AG09319 (cell line): ENCODE data around the gene CEP192.
"Not testable (repeated sequence)": the region's sequence is repeated elsewhere in the genome, so short reads cannot be mapped to it uniquely, and the experiment has no call there.

ENCODE experiments used
- DNase-seq: peaks from one replicate; pipeline ENCODE4 v3.0.0-alpha.2; 2010; ENCODE audit warnings: low read depth; ENCODE audit errors: extremely low read depth
- CTCF ChIP-seq: IDR thresholded peaks from 2 replicates; pipeline ENCODE4 v1.5.1; 2011; ENCODE audit warnings: low read depth, mild to moderate bottlenecking, inconsistent platforms, low read length, moderate library complexity

Gene CEP192

GRCh38 chr18:13054336-13054735 is 63.2 kb downstream of the CEP192 start:
- no peak for TF ChIP-seq CTCF
- DNase-seq, result no peak

- DNase-seq, result no peak
- no peak for TF ChIP-seq CTCF
These were observed 70.5 kb downstream of the CEP192 start for GRCh38 chr18:13061630-13062189.

DNA sequence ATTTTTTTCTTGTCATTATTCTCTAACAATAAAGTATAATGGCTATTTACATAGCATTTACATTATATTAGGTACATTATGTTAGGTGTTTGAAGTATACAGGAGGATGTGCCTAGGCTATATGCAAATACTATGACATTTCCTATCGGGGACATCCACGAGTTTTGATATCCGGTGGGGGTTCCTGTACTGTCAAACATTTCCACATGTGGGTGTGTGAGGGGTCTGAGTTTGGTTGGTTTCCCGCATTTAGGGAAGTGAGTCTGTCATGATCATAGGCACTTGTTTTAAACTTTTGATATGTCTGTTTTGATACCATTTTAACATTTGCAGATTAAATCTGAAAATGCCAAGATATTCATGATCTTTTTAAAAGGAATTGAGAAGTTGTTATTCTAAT is 76.0 kb downstream of the CEP192 start:
- no peak for DNase-seq
- no peak for TF ChIP-seq CTCF

DNA sequence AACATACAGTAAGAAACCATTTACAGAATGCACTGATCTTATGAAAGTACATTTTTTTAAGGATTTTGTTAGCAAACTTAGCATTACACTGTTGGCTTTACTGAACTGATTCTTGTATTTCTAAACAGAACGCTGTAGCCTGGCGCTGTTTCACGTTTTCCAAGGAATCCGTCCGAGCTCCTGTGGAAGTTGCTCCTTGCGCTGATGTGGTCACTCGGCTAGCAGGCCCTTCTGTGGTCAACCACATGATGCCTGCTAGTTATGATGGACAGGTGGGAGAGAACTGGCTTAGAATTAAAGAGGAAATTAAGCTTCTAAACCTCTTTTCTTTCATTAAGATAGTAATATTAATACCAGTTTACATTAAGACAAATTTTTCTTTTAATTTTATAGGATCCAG is 76.8 kb downstream of the CEP192 start:
- no peak for TF ChIP-seq CTCF
- DNase-seq, result no peak

DNA sequence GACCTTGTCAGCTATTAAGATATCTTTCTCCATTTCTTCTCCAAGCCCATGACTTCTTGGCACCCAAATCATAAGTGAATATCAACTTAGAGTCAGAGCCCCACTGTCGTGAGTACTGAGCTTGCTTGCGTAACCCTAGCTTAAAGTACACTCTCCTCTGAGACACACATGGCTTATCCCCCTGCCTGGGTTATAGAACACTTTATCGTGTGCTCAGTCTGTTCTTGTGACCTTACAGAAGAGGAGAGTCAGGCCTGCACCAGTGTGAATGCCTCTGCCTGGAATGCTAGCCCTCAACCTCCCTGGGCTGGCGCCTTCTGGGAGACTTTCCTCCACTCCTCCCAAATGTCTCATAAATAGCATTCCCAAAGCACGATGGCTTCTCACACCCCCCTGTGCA is 79.3 kb downstream of the CEP192 start:
- no peak for TF ChIP-seq CTCF
- no peak for DNase-seq

- DNase-seq, result no peak
- TF ChIP-seq CTCF, result no peak
These were observed 85.7 kb downstream of the CEP192 start for GRCh38 chr18:13076886-13077285.

- TF ChIP-seq CTCF, result no peak
- DNase-seq, result no peak
These were observed 86.3 kb downstream of the CEP192 start for GRCh38 chr18:13077473-13077872.

DNA sequence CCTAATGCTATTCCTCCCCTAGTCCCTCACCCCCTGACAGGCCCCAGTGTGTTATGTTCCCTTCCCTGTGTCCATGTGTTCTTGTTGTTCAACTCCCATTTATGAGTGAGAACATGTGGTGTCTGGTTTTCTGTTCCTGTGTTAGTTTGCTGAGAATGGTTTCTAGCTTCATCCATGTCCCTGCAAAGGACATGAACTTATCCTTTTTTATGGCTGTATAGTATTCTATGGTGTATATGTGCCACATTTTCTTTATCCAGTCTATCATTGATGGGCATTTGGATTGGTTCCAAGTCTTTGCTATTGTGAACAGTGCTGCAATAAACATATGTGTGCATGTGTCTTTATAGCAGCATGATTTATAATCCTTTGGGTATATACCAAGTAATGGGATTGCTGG is 86.9 kb downstream of the CEP192 start:
- DNase-seq, result not testable (repeated sequence)
